Body of pancreas (tissue), 4 donors: Measurements from ENCODE around the gene BHLHA9. TPM values are rescaled to one million over a fixed set of nuclear protein-coding genes. Genes with fewer than 3 reads are reported as not detected.

Experiments
- ATAC-seq: fragments of 150-250 bp; one replicate; pipeline ENCODE4 v1.9.1; 2016
- DNase-seq, 4 donors: peaks; one replicate each; pipeline ENCODE4 v3.0.0-alpha.2; 2019
- H3K27ac ChIP-seq, 4 donors: fragments of 200-600 bp; sonication (generic); 1 replicate in 3 of 4; 2 replicates in 1 of 4; pipeline versions ENCODE4 v1.5.1 to v1.6.1; 2016 to 2019; ENCODE audit warnings: mild to moderate bottlenecking in 1 of 4, mixed read lengths in 1 of 4, moderate library complexity in 1 of 4
- H3K27me3 ChIP-seq, 2 donors: fragments of 200-600 bp; sonication (generic); one replicate each; pipeline ENCODE4 v1.6.0; 2016; ENCODE audit warnings: mild to moderate bottlenecking in 1 of 2
- H3K36me3 ChIP-seq, 2 donors: fragments of 200-600 bp; sonication (generic); replicated peaks in 1 of 2; 2 replicates each; pipeline ENCODE4 v1.5.1; 2016; ENCODE audit warnings: low read depth in 2 of 2; ENCODE audit not compliant: insufficient read depth in 1 of 2
- H3K4me1 ChIP-seq: fragments of 200-600 bp; sonication (generic); one replicate; pipeline ENCODE4 v1.6.0; 2016
- H3K4me3 ChIP-seq, 2 donors: fragments of 200-600 bp; sonication (generic); 1 replicate in 1 of 2; 2 replicates in 1 of 2; pipeline ENCODE4 v1.5.1; 2016 to 2019
- H3K9me3 ChIP-seq, 3 donors: fragments of 200-600 bp; sonication (generic); 1 replicate in 2 of 3; 2 replicates in 1 of 3; pipeline ENCODE4 v1.5.1; 2016
- POLR2A ChIP-seq, 3 donors: fragments of 450-650 bp; IDR thresholded peaks; one replicate each; pipeline ENCODE4 v1.6.1; 2016; ENCODE audit warnings: antibody characterized with exemption in 3 of 3, mild to moderate bottlenecking in 2 of 3
- WGBS, 2 donors: methylation state at CpG; one replicate each; pipeline ENCODE4 v1.1.5; 2017; 5-methylcytosine and 5-hydroxymethylcytosine counted together
- intact Hi-C: fragments of 100-400 bp; cut with DNase I; formaldehyde crosslinking; loops from one replicate; pipeline ENCODE4 v1.15.1; 2023
- total RNA-seq, 2 donors: library from RNA; depleted of rRNA; stranded (reverse); fragments of >200 nt; gene quantifications; one replicate each; pipeline ENCODE4 v1.1.0, GENCODE V29; 2016
- TF ChIP-seq, protein P1 (sequence below), 7 experiments: fragments of 450-650 bp in 4 of 7; fragments of 200-600 bp in 3 of 7; sonication (generic) in 3 of 7; IDR thresholded peaks; one replicate each; pipeline ENCODE4 v1.5.1; 2016 to 2019; ENCODE audit warnings: antibody characterized with exemption in 7 of 7

BHLHA9 gene
- total RNA-seq, 2 donors from 2014 or later: not detected

DNA sequence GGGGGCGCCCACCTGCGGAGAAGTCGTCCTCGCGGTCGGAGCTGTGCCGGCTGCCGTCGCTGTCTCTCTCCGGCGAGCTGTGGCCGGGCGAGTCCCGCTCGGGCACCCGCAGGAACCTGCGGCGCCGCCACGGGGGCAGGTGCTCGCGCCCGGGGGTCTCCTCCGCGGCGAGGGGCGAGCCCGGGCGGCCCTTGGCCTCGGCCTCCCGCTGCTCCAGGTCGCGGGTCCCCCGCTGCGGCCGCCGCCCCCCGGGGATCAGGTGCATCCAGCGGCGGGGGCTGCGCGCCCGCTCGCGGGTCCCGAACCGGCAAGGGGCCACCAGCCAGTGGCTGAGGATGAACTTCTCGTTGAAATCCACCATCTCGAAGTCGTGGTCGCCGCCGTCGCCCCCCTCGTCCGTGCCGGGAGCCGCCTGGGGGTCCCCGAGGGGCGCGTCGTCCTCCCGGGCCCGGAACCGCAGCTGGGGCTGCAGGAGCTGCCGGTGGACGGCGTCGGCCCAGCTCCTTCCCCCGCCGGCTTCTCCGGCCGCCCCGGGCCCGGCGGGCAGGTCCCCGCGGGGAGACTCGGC, 41.4 kb upstream of the BHLHA9 start:
- no peaks in the 10 kb centered on the region for H3K9me3 ChIP-seq
- 1% methylated on average over 66 of the region's 79 CpGs; no CpG with 5 or more reads in 1 of the 2 donors for WGBS, 2 donors
- intact Hi-C loops: no loop called here
- H3K27ac ChIP-seq: peak overlapping the region in 1 of 4 donors; percentile 51
- peaks cover 24% of the 10 kb centered on the region for H3K4me1 ChIP-seq
- H3K36me3 ChIP-seq: no peaks in the 10 kb centered on the region
- TF ChIP-seq POLR2A (IDR thresholded peaks at IDR 0.05): no peak
- TF ChIP-seq, protein P1, sequence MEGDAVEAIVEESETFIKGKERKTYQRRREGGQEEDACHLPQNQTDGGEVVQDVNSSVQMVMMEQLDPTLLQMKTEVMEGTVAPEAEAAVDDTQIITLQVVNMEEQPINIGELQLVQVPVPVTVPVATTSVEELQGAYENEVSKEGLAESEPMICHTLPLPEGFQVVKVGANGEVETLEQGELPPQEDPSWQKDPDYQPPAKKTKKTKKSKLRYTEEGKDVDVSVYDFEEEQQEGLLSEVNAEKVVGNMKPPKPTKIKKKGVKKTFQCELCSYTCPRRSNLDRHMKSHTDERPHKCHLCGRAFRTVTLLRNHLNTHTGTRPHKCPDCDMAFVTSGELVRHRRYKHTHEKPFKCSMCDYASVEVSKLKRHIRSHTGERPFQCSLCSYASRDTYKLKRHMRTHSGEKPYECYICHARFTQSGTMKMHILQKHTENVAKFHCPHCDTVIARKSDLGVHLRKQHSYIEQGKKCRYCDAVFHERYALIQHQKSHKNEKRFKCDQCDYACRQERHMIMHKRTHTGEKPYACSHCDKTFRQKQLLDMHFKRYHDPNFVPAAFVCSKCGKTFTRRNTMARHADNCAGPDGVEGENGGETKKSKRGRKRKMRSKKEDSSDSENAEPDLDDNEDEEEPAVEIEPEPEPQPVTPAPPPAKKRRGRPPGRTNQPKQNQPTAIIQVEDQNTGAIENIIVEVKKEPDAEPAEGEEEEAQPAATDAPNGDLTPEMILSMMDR (IDR thresholded peaks at IDR 0.05): no peak
- no peak overlapping the region for H3K4me3 ChIP-seq
- ATAC-seq (peak; percentile 9), DNase-seq (no peak)
- peaks cover 0 to 32% of the 10 kb centered on the region in 2 donors for H3K27me3 ChIP-seq

DNA sequence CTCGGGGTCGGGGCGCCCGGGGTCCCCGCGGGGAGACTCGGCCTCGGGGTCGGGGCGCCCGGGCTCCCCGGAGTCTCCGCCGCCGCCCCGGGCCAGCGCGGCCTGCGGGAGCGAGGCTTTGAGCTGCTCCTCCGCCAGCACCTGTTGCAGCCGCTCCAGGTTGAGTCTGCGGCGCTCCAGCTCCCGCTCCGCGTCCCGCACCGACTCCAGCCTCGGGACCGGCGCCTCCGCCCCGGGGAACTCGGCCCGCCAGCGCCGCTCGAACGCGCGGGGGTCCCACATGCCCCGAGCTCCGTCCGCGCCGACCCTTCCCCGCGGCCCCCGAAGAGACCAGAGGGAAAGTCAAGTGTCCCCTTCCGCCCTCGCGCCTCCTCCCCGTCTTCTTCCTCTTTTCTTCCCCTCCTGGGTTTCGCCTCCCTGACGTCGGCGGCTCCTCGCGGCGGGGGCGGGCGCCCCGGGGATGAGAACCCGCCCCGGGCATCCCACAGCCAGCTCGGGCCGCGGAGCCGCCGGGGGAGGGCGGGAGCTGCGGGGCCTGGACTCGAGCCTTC, 40.8 kb upstream of the BHLHA9 start:
- peak in 1 of 3 donors; percentile 50 for TF ChIP-seq POLR2A (IDR thresholded peaks at IDR 0.05)
- TF ChIP-seq, protein P1 (IDR thresholded peaks at IDR 0.05): no peak
- ATAC-seq (peak; percentile 59), DNase-seq (peak; percentile 25 to 65 (median 36))
- H3K27ac ChIP-seq: peak overlapping the region in 1 of 4 donors; percentile 51
- intact Hi-C loops: no loop called here
- 1% methylated on average over 74 of the region's 74 CpGs; no CpG with 5 or more reads in 1 of the 2 donors for WGBS, 2 donors
- H3K4me1 ChIP-seq: peaks cover 24% of the 10 kb centered on the region
- no peaks in the 10 kb centered on the region for H3K36me3 ChIP-seq
- no peaks in the 10 kb centered on the region for H3K9me3 ChIP-seq
- peaks cover 0 to 32% of the 10 kb centered on the region in 2 donors for H3K27me3 ChIP-seq
- peak overlapping the region in 1 of 2 donors; percentile 29 for H3K4me3 ChIP-seq

DNA sequence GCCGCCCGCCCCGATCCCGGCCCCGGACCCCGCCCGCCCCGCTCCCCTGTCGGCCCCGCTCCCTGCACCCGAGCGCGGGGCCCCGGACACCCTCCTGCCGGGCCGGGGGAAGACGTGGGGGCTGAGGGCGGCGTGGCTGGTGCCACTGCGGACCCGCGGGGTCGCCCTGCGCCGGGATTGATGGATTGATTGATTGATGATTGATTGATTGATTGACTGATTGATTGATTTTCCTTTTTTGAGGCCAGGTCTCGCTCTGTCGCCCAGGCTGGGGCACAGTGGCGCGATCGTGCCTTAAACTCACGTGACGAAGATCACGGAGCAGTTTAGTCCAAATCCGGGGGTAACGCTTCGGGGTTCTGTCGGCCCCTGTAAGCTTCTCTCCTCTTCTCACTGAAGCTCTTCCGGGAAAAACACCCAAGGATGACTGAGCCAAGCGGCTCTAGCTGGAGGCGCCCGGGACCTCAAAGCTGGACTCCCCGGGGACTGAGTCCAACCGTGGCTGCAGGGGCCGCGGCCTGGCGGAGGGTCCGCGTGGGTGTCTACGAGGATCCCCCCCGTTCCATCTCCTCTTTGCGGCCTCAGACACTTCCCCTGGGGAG, 40.2 kb upstream of the BHLHA9 start:
- DNase-seq: no peak
- intact Hi-C loops: no loop called here
- peaks cover 24% of the 10 kb centered on the region for H3K4me1 ChIP-seq
- no peaks in the 10 kb centered on the region for H3K36me3 ChIP-seq
- no peak overlapping the region for H3K4me3 ChIP-seq
- peak overlapping the region in 1 of 4 donors; percentile 51 for H3K27ac ChIP-seq
- H3K27me3 ChIP-seq: peaks cover 0 to 32% of the 10 kb centered on the region in 2 donors
- no peak for TF ChIP-seq POLR2A (IDR thresholded peaks at IDR 0.05)
- TF ChIP-seq, protein P1 (IDR thresholded peaks at IDR 0.05): no peak
- no peak for ATAC-seq
- WGBS, 2 donors: 16 to 26% methylated on average over 22 to 48 of the region's 51 CpGs
- no peaks in the 10 kb centered on the region for H3K9me3 ChIP-seq

DNA sequence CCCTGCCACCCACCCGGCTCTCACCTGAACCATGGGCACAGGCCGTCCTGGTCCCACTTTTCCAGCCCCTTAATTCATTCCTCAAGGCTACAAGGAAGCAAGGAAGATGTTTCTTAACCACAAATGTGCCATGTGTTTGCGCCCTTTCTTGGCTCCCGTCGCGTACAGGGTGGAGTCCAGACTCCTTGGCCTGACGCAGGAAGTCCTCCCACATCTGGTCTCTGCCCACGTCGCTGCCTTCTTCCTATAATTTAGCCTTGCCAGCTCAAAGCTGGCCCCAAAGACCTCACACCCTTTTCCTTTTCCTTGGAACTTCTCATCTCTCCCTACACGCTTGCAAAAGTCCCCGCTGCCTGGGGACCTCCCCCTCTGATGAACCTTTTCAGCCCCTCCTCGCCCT, 38.8 kb upstream of the BHLHA9 start:
- H3K9me3 ChIP-seq: no peaks in the 10 kb centered on the region
- 63 to 69% methylated on average over 12 of the region's 12 CpGs for whole genome bisulfite sequencing, 2 donors
- intact Hi-C loops: no loop called here
- no peak overlapping the region for H3K4me3 ChIP-seq
- no peak for ATAC-seq
- H3K4me1 ChIP-seq: peaks cover 24% of the 10 kb centered on the region
- H3K36me3 ChIP-seq: no peaks in the 10 kb centered on the region
- peaks cover 0 to 32% of the 10 kb centered on the region in 2 donors for H3K27me3 ChIP-seq
- DNase-seq: peak in 1 of 4 donors; percentile 55
- H3K27ac ChIP-seq: no peak overlapping the region
- TF ChIP-seq POLR2A (IDR thresholded peaks at IDR 0.05): no peak
- TF ChIP-seq, protein P1 (IDR thresholded peaks at IDR 0.05): no peak
